HFF-Myc (cell line): ENCODE data around the gene SLC26A6.

Source experiments
- DNase-seq: peaks from one replicate; pipeline ENCODE4 v3.0.0-alpha.2; 2011; ENCODE audit warnings: low read depth; ENCODE audit errors: extremely low read depth
- H3K4me3 ChIP-seq: replicated peaks from 2 replicates; pipeline ENCODE4 v1.5.1; 2011; ENCODE audit warnings: low read depth, mild to moderate bottlenecking, control low read depth, low read length
- CTCF ChIP-seq: IDR thresholded peaks from 2 replicates; pipeline ENCODE4 v1.5.1; 2012; ENCODE audit warnings: mild to moderate bottlenecking, low read depth, low read length, control low read depth; ENCODE audit errors: missing control alignments

Gene SLC26A6

GRCh38 chr3:48624767-48625166 is 10.5 kb downstream of the SLC26A6 start:
- no peak overlapping the region for H3K4me3 ChIP-seq
- TF ChIP-seq CTCF: no peak
- no peak for DNase-seq

- no peak for DNase-seq
- no peak overlapping the region for H3K4me3 ChIP-seq
- TF ChIP-seq CTCF: no peak
Observed at GRCh38 chr3:48623851-48624547, 11.3 kb downstream of the SLC26A6 start.

- H3K4me3 ChIP-seq: no peak within 1 kb of the TSS
- DNase-seq: no peak
- TF ChIP-seq CTCF: no peak
Observed at GRCh38 chr3:48621461-48621869, 13.8 kb downstream of the SLC26A6 start, which contains the start of gene TMEM89. TSS of gene TMEM89 (minus strand) at chr3:48621769. CDS start at chr3:48621756, 13 bp downstream.

- TF ChIP-seq CTCF: no peak
- no peak overlapping the region for H3K4me3 ChIP-seq
- no peak for DNase-seq
Observed at GRCh38 chr3:48619541-48620524, 15.4 kb downstream of the SLC26A6 start.

GRCh38 chr3:48617559-48617958 is 17.7 kb downstream of the SLC26A6 start:
- DNase-seq: no peak
- TF ChIP-seq CTCF: no peak
- H3K4me3 ChIP-seq: no peak overlapping the region

GRCh38 chr3:48614044-48614443 is 21.2 kb downstream of the SLC26A6 start:
- TF ChIP-seq CTCF: no peak
- DNase-seq: no peak

More at GRCh38 chr3:48614044-48614443, 21.2 kb downstream of the SLC26A6 start:
- no peak overlapping the region for H3K4me3 ChIP-seq
